GM18873 (cell line): ENCODE measurements around the gene RUNX2.

Experiments
- ATAC-seq: cut with Tn5 transposase; IDR thresholded peaks from one replicate; pipeline ENCODE4 v1.9.1; 2021; ENCODE audit warnings: mild to moderate bottlenecking, moderate library complexity, moderate number of reproducible peaks; ENCODE audit not compliant: unreplicated experiment, low FRiP score

Gene RUNX2

DNA sequence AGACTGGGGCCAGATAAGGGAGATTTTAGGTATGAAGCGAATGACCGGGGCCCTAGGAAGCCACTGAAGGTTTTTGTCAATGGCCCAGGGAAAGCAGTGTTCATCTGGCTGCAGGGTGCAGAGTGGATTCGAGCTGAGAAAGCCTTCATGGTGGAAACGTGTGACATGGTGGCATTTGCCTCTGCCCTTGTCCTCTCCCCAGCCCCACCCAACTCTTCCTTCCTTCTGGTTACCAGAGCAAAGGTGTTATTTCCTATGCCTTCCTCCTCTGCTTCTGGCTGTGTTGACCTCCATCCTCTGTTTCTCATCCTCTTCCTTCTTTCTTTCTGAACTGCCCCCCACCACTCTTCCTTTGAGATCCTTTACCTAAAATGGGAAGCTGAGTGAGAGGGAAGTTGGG, 244.7 kb downstream of the RUNX2 start:
- ATAC-seq, result no peak

DNA sequence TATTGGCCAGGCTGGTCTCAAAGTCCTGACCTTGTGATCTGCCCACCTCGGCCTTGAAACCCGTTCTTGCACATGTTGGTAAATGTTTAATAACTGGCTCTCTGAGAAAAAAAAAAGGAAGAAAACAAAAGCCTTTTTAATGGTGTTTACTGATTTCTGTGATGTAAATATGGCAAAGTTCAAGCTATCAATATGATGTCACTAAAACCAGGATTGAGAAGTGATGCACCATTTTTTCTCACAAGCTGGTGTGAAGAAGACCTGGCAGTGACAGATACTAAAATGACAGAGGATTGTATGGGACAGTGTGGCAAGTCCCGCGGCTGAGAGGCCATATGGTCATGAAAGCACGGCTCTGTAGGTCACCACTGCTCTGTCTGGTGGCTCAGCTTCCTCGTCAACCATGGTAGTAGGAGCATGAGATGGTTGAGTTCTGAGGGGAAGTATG, 245.9 kb downstream of the RUNX2 start:
- ATAC-seq, result no peak

DNA sequence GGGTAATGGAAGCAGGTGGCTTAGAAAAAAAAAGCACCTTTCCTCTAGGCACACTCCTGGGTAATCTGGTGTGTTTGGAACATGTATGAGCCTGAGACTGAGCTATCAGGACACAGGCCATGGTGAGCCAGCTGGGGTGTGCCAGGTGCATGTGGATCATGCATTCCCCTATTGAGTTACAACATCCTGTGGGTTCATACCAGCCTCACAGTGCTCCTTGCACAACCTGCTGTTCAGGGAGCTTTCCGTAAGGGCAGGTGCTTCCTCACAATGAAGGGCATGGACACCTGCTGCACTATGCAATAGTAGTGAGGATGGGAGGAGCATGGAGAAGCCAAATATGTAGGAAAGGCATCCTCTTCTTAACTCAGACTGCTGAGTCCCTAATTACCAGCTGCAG, 246.8 kb downstream of the RUNX2 start:
- ATAC-seq, result no peak

DNA sequence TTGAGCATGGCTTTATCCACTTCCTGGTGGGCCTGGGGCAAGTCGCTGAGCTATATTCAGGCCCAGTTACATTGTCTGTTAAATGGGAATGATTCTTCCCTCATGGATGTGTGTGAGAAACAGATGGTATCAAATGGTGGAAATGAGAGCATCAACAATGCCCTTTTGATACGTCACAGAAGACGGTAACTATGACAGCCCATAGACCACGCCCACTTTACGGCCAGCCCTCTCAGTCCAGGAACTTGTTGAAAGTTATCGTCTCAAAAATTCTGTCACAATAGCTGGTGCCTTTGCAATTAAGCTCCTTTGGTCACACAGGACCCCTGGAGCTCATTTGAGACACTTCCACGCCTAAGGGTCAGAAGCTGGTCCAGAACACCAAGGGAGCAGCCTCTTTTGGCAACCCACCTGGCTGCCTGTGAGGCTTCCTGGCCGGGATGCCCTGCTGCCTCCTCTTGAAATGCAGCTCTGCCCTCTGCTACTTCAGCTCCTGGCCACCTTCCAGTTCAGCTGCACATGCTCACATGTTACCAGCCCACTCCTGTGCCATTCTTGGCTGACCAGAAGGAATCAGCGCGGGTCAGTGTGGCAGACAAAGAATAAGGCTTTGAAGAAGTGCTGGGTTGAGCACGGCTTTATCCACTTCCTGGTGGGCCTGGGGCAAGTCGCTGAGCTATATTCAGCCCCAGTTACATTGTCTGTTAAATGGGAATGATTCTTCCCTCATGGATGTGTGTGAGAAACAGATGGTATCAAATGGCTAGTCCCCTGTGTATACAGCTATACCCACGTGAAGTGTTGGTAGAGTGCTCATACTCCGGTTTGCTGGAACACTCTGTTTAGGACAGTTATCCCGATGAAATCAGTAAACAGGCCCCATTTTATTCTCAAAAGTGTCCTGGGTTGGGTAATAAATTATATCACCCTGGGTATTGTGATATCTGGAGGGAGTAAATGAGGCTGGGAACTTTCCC, 248.8 kb downstream of the RUNX2 start:
- no peak for ATAC-seq

DNA sequence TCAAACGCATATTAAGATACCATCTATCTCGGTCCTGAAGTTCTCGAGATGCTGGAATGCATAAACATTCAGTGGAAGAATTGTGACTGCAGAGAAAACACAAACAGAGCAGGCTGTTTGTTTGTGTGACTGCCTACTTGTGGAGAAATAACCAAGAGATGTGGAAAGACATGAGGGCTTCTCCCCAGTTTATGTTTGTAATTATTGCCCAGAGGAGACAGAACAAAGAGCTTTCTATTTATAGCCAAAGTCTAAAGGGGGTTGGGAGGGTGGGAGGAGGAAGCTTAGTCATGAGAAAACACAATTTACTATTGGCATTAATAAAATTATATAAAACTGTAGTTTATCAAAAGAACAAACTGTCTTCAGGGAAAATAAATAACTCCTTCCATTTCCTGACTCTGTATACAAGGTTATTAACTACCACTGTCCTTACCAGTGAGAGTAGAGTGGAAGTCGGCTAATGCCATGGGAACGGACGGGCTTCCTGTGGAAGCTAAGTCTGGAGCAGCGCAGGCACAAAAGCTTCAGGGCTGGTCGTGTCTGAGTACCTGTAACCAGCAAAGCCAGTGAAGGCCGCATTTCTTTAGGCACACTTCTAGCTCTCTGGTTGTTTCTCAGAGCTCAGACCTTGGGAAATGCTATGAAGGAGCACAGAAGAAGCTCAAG, 249.8 kb downstream of the RUNX2 start:
- ATAC-seq, result no peak

DNA sequence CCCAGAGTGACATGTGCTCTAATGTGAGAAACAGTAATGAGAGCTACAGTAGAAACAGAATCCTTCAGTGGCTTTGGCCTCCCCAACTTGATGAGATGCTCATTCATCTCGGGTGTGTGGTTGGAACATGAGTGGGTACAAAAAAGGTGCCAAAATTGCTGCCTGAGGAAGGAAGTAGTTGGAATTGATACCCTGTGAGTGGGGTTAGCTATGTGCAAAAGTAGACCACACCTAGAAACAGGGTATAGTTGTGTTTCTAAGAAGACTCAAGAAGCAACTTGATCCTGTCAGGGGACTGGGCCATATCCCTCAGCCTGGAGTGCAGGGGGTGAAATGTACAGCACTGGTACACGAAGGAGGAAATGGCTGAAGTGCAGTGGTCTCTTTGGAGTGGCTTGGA, 256.0 kb downstream of the RUNX2 start:
- no peak for ATAC-seq

DNA sequence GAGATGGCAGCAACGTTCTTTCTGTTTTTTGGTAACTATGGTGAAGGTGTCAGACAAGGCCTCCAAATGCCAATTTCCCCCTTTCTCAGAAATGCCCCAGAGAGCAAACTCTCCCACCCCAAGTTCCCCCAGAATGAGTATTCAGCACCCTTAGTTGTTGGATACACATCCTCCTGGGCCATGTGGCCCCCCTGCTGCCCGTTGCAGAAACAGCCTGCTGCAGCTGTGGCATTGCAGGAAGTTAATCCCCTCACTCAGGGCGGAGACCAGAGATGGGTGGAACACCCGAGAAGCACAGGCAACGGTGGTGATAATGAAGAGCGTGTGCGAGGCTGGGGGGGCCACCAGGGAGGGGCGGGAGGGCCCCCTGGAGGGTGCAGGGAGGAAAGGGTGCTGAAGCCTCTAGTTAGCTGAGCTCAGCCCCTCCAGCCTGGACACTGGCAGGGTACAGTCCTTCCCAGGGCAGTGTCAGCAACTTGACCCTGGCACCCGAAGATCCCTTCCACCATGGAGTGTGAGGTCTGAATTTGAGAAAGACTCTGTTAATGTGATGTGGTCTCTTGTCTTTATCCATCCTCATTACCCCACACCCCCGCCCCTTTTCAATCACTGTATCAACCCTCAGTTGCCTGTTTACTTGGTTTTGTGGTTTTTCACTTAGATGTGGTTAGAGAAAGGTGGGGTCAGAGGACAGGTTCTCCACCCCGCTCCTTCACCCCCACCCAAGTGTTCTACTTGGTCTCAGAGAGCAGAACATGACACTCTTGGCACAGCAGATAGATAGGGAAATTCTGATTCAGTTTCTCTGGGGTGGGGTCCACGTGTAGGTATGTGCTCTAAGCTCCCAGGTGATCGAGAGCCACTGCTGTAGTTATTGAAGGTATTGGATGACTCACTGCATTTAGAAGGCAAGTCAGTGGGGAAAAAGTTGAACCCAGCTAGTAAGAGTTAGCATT, 258.4 kb downstream of the RUNX2 start:
- no peak for ATAC-seq

DNA sequence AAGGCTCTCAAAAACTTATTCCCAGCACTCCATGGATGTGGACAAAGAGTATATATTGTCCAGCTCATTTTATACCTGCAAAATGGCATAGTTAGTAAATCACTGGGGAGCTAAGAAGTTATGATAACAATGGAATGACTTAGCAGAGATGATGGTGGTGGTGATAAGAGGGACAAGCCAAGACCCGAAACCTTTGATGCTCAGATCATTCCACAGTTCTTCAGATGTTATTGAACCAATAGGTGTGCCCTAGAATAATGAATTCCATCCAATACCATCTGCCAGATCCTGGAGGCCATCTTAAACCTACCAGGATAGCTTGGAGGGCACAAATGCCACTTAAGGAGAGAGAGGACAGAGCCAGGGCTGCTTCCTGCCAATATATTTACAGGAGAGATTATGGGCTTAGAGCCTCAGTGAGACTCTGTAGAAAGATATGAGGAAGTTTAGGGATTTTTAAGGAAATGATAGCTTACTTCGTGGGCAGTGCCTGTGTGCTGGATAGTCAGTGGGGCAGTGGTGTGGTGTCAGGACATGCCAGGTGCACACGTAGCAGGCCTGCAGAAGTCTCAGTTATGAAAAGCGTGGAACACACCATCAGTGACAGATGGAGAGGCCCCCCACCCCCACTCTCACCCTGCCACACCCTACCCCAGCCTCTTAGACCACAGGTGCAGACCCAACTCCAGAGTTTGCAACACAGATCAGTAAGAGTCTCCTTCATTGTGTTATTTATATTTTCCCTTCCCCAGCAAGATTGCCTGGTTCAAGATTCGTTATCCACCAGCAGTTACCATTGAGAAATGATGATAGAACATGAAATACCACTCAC, 259.3 kb downstream of the RUNX2 start:
- no peak for ATAC-seq

DNA sequence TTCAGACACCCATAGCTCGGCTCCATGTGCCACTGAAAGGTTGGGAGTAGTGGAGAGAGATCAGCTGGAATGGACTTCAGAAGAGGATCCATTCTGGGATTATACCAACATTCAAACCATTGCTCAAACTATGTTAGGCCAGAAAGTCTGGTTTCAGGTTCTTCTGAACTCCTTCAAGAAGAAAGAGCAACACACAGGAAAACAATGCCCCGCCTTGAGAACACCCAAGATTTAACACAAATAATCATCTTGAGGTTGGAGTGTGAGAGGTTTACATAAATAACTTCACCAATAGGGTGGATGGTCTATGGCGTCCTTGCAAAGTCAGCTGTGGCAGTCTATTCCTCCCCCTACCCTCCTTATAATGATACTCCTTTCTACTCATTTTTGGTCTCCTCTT, 261.2 kb downstream of the RUNX2 start:
- no peak for ATAC-seq

DNA sequence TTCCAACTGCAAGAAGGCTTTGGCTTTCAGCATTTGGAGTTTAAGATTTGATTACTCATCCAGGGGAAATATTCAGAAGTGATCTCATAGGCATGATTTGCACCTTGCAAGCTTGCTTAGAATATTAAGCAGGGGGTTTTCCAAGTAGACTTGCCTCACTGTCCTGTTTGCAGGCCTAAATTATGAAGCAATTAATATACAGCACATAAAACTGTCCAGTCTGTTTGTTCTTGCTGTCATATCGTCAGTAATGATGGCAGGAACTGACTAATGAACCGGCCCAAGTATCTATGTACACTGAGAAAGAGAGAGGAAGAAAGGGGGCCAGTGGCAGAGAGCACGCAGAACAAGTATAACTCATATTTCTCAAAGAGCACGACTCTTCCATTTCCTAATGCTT, 262.1 kb downstream of the RUNX2 start:
- ATAC-seq, result no peak

DNA sequence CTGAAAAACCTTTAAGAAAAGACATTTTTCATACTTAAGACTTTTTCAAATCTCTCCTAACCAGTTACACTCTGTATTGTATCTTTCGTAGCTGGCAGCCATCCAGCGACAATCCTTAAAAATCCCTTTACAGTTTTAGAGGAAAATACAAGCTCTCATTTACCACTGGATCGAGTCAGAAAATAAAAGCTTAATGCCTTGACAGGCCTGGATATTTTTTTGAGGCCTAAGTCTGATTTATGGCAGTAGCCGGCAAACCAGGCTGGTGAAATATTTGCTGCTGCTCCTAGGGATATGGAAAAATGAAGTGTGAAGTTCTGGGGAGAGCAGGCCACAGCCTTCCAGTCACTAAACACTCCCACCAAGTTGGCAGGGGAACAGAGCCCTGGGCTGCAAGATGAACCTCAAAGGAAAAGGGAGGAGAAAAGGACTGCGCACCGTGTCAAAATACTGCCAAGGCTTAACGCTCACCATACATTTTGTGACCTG, 262.6 kb downstream of the RUNX2 start:
- ATAC-seq, result no peak

DNA sequence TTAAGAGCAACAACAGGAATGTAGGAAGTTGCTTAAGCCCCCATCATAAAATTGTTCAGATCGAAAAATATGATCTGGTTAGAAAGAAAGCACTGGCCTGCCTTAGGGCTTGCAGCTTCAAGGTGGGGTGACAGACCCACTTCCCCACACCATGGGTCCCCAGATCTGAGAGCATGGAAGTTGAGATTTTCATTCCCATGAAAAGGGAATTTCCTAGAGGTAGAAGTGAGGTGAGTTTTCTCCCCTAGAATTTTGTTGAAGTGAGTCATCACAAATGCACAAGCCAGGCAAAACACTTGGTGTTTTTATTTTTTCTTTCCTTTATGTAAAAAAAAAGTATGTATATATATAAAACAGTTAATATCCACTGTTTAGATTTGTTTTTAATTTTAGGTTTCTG, 263.2 kb downstream of the RUNX2 start:
- no peak for ATAC-seq

DNA sequence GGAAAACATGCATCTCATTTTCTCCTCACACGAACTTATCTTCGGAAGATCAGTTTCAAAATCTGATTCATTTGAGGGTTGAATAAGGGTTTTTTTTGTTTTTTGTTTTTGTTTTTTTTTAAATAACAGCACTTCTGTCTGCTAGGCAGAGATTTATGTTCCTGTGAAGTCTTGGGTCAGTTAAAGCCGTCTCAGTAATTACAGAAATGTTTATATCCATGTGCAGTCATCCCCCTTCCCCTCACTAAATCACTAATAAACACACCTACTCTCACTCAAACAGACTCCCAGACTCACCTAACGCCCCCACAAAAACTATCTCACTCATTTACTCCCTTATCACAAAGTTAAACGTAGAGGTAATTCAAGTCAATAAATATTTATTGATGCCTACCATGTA, 263.8 kb downstream of the RUNX2 start:
- ATAC-seq, result no peak

DNA sequence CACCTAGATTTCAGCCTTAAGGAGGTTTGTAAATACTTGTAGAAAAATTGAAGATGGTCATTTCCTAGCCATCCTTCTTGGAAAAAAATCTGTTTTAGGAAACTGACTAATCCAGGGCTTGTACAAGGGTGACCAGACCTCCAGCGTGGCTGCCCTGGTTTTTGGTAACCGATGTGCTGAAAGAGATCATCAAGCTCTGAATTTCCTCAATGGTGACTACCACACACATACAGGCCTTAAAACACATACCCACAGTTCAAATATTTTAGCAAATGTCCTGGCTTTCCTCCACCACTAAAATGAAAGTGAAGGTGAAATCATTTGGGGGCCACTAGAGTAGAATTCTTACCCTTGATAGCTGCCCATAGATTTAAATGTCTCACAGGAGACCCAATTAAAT, 264.9 kb downstream of the RUNX2 start:
- no peak for ATAC-seq

DNA sequence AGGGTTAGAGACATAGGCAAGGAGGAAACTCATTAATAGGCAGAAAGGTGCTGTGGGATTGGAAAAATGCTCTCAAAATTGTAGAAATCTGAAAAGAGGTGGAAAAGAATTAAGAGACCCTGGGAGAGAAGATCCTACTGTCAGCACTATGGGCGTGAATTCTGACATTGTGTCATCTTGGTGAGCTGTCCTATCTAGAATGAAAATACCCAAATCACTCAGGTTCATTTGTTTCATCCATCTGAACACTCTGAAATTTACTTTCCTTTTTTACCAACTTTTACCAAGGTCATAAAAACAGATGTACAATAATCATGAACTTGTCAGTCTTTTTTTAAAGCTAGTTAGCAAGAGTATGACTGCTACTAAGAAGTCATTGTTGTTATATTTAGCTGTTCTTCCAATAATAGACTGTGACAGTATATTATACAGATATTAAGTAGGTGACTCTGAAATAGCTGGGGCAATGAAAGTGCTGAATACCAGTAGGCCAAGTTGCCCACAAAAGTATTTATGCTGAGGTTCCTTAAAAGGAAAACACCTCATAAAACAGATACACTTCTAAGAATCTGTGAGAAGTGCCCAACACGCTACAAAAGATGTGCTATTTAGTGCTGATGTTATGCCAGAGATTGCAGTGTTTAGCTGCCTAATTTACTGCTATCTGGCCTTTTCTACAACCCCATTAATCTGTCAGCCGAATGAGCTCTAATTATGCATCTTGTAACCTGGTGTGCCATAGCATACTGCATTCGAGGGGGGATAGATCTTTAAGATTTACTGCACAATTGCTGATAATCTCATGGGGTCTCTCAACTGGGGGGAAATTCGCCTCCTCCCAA, 267.1 kb downstream of the RUNX2 start:
- ATAC-seq, result no peak

DNA sequence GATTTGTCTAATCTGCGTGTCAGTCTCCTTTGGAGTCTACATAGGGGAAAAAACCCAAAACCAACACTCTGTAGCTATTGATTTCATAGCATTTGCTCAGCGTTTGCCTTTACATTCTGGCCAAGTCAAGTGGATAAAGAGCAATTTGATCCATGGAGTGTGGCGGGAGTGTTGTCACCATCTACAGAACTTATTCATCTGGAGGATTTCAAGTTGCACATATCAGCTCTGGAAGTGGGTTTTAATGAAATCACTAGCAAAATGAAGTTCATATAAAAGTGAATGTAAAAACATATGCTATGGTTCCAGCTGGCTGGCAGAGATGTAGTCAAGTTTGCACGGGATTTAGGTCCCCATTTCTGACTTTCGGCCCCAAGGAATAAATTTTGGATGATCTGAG, 269.3 kb downstream of the RUNX2 start:
- ATAC-seq, result no peak

DNA sequence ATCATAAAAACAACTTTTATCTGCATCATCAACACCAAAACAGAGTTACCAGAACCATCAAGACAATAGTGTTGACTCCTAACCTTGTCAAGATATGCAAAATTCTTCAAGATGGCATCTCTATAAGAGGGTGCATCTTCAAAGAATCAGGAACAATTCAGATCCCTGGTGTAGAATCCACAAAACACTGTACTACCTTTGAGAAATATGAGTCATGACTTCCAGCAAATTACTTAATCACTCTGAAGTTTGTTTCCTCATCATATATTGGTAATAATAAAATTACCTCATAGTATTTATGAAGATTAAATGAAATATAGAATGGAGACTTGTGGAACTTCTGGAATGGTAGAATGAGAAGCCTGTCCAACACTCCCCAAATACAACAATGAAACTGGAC, 270.9 kb downstream of the RUNX2 start:
- ATAC-seq, result no peak

DNA sequence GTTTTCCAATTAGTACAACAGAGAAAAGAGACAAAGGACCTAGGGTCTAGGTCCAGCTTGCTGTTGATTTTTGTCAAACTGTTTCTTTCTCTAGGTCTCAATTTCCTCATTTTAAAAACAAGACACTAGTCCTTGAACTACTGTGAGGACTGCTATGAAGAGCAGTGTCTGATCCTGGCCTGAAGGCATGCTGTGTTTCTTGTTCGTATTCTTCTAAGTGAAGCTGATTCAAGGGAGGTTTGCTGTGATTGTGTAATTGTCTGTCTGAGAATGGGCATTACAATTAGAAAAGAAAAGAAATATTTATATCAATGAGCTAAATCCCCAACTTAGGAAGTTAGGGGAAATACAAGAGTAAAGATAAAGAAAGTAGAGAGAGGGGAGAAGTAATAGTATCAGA, 277.8 kb downstream of the RUNX2 start:
- ATAC-seq, result no peak
